Measurements from ENCODE around the gene CLBA1.
"Not testable (repeated sequence)": the region's sequence is repeated elsewhere in the genome, so short reads cannot be mapped to it uniquely, and the experiment has no call there.

DNA sequence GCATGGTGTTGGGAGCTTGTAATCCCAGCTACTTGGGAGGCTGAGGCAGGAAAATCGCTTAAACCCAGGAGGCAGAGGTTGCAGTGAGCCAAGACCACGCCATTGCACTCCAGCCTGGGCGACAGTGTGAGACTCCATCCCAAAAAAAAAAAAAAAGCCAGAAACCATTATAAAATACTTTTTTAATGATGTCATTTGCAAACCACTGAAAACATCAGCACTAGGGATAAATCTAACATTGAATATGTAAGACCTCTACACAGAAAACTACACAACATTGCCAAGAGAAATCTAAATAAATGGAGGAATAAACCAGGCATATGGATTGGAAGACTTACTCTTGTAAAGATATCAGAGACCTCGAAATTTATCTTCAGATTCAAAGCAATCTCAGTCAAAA is 42.1 kb downstream of the CLBA1 start:
- TF ChIP-seq POLR2A, POLR2AphosphoS5 (IDR thresholded peaks at IDR 0.05): not testable (repeated sequence)
- TF ChIP-seq, protein P1, sequence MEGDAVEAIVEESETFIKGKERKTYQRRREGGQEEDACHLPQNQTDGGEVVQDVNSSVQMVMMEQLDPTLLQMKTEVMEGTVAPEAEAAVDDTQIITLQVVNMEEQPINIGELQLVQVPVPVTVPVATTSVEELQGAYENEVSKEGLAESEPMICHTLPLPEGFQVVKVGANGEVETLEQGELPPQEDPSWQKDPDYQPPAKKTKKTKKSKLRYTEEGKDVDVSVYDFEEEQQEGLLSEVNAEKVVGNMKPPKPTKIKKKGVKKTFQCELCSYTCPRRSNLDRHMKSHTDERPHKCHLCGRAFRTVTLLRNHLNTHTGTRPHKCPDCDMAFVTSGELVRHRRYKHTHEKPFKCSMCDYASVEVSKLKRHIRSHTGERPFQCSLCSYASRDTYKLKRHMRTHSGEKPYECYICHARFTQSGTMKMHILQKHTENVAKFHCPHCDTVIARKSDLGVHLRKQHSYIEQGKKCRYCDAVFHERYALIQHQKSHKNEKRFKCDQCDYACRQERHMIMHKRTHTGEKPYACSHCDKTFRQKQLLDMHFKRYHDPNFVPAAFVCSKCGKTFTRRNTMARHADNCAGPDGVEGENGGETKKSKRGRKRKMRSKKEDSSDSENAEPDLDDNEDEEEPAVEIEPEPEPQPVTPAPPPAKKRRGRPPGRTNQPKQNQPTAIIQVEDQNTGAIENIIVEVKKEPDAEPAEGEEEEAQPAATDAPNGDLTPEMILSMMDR (IDR thresholded peaks at IDR 0.05), result not testable (repeated sequence)
